T-helper 2 cell treated with Interferon-gamma antibody and Interleukin-4, amounts not matched to agents 5 μg/mL and 100 μg/mL, for 36 hours (primary cell): ENCODE results near the gene AKAP13.

Experiments used
- DNase-seq: peaks from one replicate; pipeline ENCODE4 v3.0.0; 2021; ENCODE audit warnings: low spot score
- H3K27ac Mint-ChIP-seq: one replicate; pipeline ENCODE4 v1.8.0; 2021; ENCODE audit warnings: mild to moderate bottlenecking, mixed read lengths
- H3K27me3 Mint-ChIP-seq: one replicate; pipeline ENCODE4 v1.8.0; 2021; ENCODE audit warnings: low read depth, mixed read lengths
- H3K36me3 Mint-ChIP-seq: one replicate; pipeline ENCODE4 v1.8.0; 2021; ENCODE audit warnings: low read depth, mixed read lengths
- H3K4me1 Mint-ChIP-seq: one replicate; pipeline ENCODE4 v1.8.0; 2021; ENCODE audit warnings: low read depth, mixed read lengths
- H3K4me3 Mint-ChIP-seq: one replicate; pipeline ENCODE4 v1.8.0; 2022; ENCODE audit warnings: mild to moderate bottlenecking, moderate library complexity, mixed read lengths
- H3K9me3 Mint-ChIP-seq: one replicate; pipeline ENCODE4 v1.8.0; 2021; ENCODE audit warnings: mixed read lengths

The AKAP13 gene

GRCh38 chr15:85542488-85542887, 162.1 kb downstream of the AKAP13 start:
- Mint-ChIP-seq H3K27me3 (no peaks in the 10 kb centered on the region), H3K4me1 (peaks cover 70% of the 10 kb centered on the region), H3K27ac (peak overlapping the region; percentile 49), H3K9me3 (no peaks in the 10 kb centered on the region), H3K4me3 (peak overlapping the region; percentile 50), H3K36me3 (peaks cover 12% of the 10 kb centered on the region)
- no peak for DNase-seq

- peak overlapping the region; percentile 49 for H3K27ac Mint-ChIP-seq
- peaks cover 75% of the 10 kb centered on the region for H3K4me1 Mint-ChIP-seq
- H3K4me3 Mint-ChIP-seq, result peak overlapping the region; percentile 50
- H3K27me3 Mint-ChIP-seq, result no peaks in the 10 kb centered on the region
- DNase-seq, result peak; percentile 36
- no peaks in the 10 kb centered on the region for H3K9me3 Mint-ChIP-seq
- H3K36me3 Mint-ChIP-seq, result peaks cover 12% of the 10 kb centered on the region
Observed at GRCh38 chr15:85542895-85543331, 162.5 kb downstream of the AKAP13 start.

DNA sequence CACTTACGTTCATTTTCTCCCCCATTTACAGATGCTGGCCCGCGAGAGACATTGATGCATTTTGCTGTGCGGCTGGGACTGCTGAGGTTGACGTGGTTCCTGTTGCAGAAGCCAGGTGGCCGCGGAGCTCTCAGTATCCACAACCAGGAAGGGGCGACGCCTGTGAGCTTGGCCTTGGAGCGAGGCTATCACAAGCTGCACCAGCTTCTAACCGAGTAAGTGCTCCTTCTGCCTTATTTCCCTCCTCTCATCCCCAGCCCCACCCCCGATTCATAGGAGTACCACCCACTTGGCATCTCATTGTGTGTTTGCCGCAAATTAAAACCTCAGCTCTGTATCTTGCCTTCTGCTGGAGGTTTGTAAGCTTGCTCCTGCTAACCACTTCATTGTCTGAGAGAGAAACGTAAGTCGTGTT, 163.3 kb downstream of the AKAP13 start:
- Mint-ChIP-seq H3K9me3 (no peaks in the 10 kb centered on the region), H3K4me1 (peaks cover 76% of the 10 kb centered on the region), H3K27ac (peak overlapping the region; percentile 84), H3K36me3 (peaks cover 9% of the 10 kb centered on the region), H3K27me3 (no peaks in the 10 kb centered on the region), H3K4me3 (peak overlapping the region; percentile 50)
- DNase-seq, result peak; percentile 21

DNA sequence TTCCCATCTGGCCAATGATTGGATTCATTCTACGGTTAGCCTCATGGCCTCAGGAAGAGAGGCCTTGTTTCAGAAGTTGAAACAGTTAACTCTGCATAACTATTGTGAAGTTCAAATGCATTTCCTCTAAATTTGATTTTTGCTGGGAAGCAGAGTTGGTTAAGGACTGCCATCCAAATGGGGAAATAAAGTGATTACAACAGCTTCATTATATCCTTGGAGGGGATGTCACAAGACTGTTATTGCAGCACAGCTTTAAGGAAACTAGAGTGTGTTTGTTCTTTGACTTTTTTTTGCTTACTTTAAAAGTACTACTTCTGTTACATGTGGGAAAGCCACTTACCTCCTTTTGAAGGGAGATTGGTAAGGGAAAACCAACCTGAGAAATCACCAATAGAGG, 164.8 kb downstream of the AKAP13 start:
- no peaks in the 10 kb centered on the region for H3K27me3 Mint-ChIP-seq
- H3K27ac Mint-ChIP-seq, result no peak overlapping the region
- no peak for DNase-seq
- peaks cover 9% of the 10 kb centered on the region for H3K36me3 Mint-ChIP-seq
- no peak overlapping the region for H3K4me3 Mint-ChIP-seq
- H3K9me3 Mint-ChIP-seq, result no peaks in the 10 kb centered on the region
- peaks cover 70% of the 10 kb centered on the region for H3K4me1 Mint-ChIP-seq

GRCh38 chr15:85545752-85546151, 165.3 kb downstream of the AKAP13 start:
- Mint-ChIP-seq H3K27me3 (no peaks in the 10 kb centered on the region), H3K4me1 (peaks cover 65% of the 10 kb centered on the region), H3K4me3 (no peak overlapping the region), H3K27ac (no peak overlapping the region), H3K9me3 (no peaks in the 10 kb centered on the region), H3K36me3 (peaks cover 9% of the 10 kb centered on the region)
- no peak for DNase-seq

DNA sequence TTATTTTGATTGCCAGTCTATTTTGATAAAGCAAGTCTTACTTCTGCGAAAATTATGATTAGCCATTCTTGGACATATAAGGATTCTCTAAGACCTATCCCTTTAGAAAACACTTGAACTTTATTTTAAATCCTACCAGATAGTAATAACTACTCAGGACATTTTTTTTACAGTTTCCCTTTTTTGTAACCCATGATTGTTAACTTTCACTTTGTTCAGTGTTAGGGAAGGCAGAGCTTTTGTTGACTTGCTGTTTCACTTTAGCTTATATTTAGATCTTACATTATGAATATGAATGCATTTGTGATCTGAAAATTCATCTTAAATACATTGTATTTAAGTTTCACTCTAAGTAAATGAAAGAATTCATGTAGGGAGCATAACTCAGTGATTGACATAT, 167.0 kb downstream of the AKAP13 start:
- H3K27me3 Mint-ChIP-seq, result no peaks in the 10 kb centered on the region
- peak overlapping the region; percentile 8 for H3K4me3 Mint-ChIP-seq

DNA sequence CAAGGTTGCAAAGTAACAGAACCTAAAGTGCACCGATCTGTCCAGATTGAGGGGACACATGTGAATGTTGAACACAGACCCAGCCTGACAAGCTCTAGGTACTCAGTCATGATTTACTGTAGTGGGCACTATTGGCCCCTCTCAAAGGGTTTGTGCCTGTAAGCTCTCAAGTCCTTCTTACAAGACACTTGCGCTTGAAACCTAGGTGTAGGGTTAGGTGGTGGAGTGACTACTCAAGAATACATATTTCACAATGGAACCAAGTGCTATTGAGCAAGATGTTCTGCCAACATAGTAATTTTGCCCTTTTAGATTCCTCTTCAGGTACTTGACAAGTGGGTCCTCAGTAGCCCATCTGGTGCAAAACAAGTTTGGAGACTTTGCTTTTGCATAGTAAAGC, 169.9 kb downstream of the AKAP13 start:
- Mint-ChIP-seq H3K27ac (no peak overlapping the region), H3K27me3 (no peaks in the 10 kb centered on the region), H3K9me3 (no peaks in the 10 kb centered on the region), H3K4me3 (no peak overlapping the region), H3K36me3 (peaks cover 19% of the 10 kb centered on the region), H3K4me1 (peaks cover 27% of the 10 kb centered on the region)
- DNase-seq, result no peak

More for the DNA sequence above, 167.0 kb downstream of the AKAP13 start:
- Mint-ChIP-seq H3K36me3 (peaks cover 9% of the 10 kb centered on the region), H3K27ac (peak overlapping the region; percentile 32), H3K4me1 (peaks cover 50% of the 10 kb centered on the region), H3K9me3 (no peaks in the 10 kb centered on the region)
- no peak for DNase-seq

- Mint-ChIP-seq H3K27me3 (no peaks in the 10 kb centered on the region), H3K4me3 (no peak overlapping the region), H3K4me1 (peaks cover 26% of the 10 kb centered on the region), H3K36me3 (peaks cover 14% of the 10 kb centered on the region), H3K27ac (no peak overlapping the region), H3K9me3 (no peaks in the 10 kb centered on the region)
- DNase-seq, result no peak
Observed at GRCh38 chr15:85551221-85551832, 170.9 kb downstream of the AKAP13 start.

GRCh38 chr15:85554852-85555521, 174.6 kb downstream of the AKAP13 start:
- Mint-ChIP-seq H3K4me3 (no peak overlapping the region), H3K27ac (no peak overlapping the region), H3K36me3 (peaks cover 16% of the 10 kb centered on the region), H3K27me3 (no peaks in the 10 kb centered on the region), H3K4me1 (peaks cover 36% of the 10 kb centered on the region), H3K9me3 (no peaks in the 10 kb centered on the region)
- no peak for DNase-seq

- Mint-ChIP-seq H3K4me3 (no peak overlapping the region), H3K36me3 (peaks cover 18% of the 10 kb centered on the region), H3K4me1 (peaks cover 36% of the 10 kb centered on the region), H3K9me3 (no peaks in the 10 kb centered on the region), H3K27ac (no peak overlapping the region), H3K27me3 (no peaks in the 10 kb centered on the region)
- DNase-seq, result no peak
Observed at GRCh38 chr15:85555875-85556617, 175.6 kb downstream of the AKAP13 start.

- Mint-ChIP-seq H3K36me3 (peaks cover 18% of the 10 kb centered on the region), H3K27ac (no peak overlapping the region), H3K27me3 (no peaks in the 10 kb centered on the region), H3K4me3 (no peak overlapping the region), H3K9me3 (no peaks in the 10 kb centered on the region), H3K4me1 (peaks cover 36% of the 10 kb centered on the region)
- DNase-seq, result no peak
Observed at GRCh38 chr15:85556618-85556895, 176.2 kb downstream of the AKAP13 start.

- Mint-ChIP-seq H3K9me3 (no peaks in the 10 kb centered on the region), H3K27ac (no peak overlapping the region), H3K4me1 (peaks cover 36% of the 10 kb centered on the region), H3K27me3 (no peaks in the 10 kb centered on the region), H3K4me3 (no peak overlapping the region), H3K36me3 (peaks cover 18% of the 10 kb centered on the region)
- no peak for DNase-seq
Observed at GRCh38 chr15:85557385-85557784, 177.0 kb downstream of the AKAP13 start.

GRCh38 chr15:85558848-85559247, 178.4 kb downstream of the AKAP13 start:
- Mint-ChIP-seq H3K4me3 (peak overlapping the region; percentile 25), H3K27ac (peak overlapping the region; percentile 19), H3K4me1 (peaks cover 36% of the 10 kb centered on the region)

GRCh38 chr15:85559530-85559929, 179.1 kb downstream of the AKAP13 start:
- Mint-ChIP-seq H3K27me3 (no peaks in the 10 kb centered on the region), H3K27ac (no peak overlapping the region), H3K4me1 (peaks cover 36% of the 10 kb centered on the region), H3K36me3 (peaks cover 9% of the 10 kb centered on the region), H3K4me3 (no peak overlapping the region), H3K9me3 (no peaks in the 10 kb centered on the region)
- no peak for DNase-seq

More at GRCh38 chr15:85558848-85559247, 178.4 kb downstream of the AKAP13 start:
- no peak for DNase-seq
- peaks cover 12% of the 10 kb centered on the region for H3K36me3 Mint-ChIP-seq
- no peaks in the 10 kb centered on the region for H3K9me3 Mint-ChIP-seq
- no peaks in the 10 kb centered on the region for H3K27me3 Mint-ChIP-seq
